HepG2 (cell line): Measurements from ENCODE around the gene SEL1L2. TPM values are rescaled to one million over a fixed set of nuclear protein-coding genes. Genes with fewer than 3 reads are reported as not detected.

Source experiments
- ATAC-seq: fragments of 200-7000 bp; cut with Tn5 transposase; 3 replicates; pipeline ENCODE4 v1.9.1; 2020; ENCODE audit warnings: mild to moderate bottlenecking, moderate library complexity
- BruUV-seq: library from RNA; stranded (reverse); fragments of 400-500 nt; replicated peaks from 2 replicates; lab custom pipeline; 2021; lab: Mats Ljungman, UMichigan
- CTCF ChIA-PET: fragments of 300-600 bp; formaldehyde crosslinking; extraction: SDS; loops from one replicate; lab custom pipeline; 2021; ENCODE audit warnings: low total read pairs, inconsistent platforms, low intra/inter-chr PET ratio; lab: Yijun Ruan, JAX
- POLR2A ChIA-PET: fragments of 350-600 bp; sonication (Branson Sonifier 250); formaldehyde crosslinking; loops from one replicate; lab custom pipeline; 2020; ENCODE audit warnings: antibody characterized with exemption, inconsistent platforms; lab: Yijun Ruan, JAX
- DNase-seq: peaks from one replicate; pipeline ENCODE4 v3.0.0-alpha.2; 2015; ENCODE audit warnings: low spot score
- FAIRE-seq: peaks from 3 replicates; lab custom pipeline; 2011; peaks lifted over from hg19 to GRCh38; lab: Jason Lieb, UNC
- H2AFZ ChIP-seq: one replicate; pipeline ENCODE4 v1.6.1; 2011; ENCODE audit warnings: low read length, inconsistent platforms
- H3K27ac ChIP-seq: fragments of 300-600 bp; 3 replicates; pipeline ENCODE4 v1.8.0; 2011; ENCODE audit warnings: mixed run types, mild to moderate bottlenecking, mixed read lengths, low read length, inconsistent platforms; ENCODE audit not compliant: insufficient read depth; ENCODE audit errors: extremely low read length
- H3K27me3 ChIP-seq, 2 experiments: fragments of 200-600 bp in 1 of 2; 2 replicates in 1 of 2; 3 replicates in 1 of 2; pipeline versions ENCODE4 v1.6.0 to v1.8.0; 2011; ENCODE audit warnings: low read length in 2 of 2, mild to moderate bottlenecking in 2 of 2, moderate library complexity in 2 of 2, inconsistent platforms in 1 of 2; ENCODE audit not compliant: insufficient read depth in 2 of 2, control insufficient read depth in 1 of 2
- H3K36me3 ChIP-seq, 2 experiments: fragments of 200-600 bp in 1 of 2; replicated peaks in 1 of 2; 2 replicates in 1 of 2; 3 replicates in 1 of 2; pipeline versions ENCODE4 v1.5.1 to v1.8.0; 2011; ENCODE audit warnings: low read length in 2 of 2, inconsistent platforms in 1 of 2; ENCODE audit not compliant: insufficient read depth in 2 of 2, control insufficient read depth in 1 of 2
- H3K4me1 ChIP-seq: 2 replicates; pipeline ENCODE4 v1.5.1; 2012; ENCODE audit warnings: low read length, inconsistent platforms; ENCODE audit not compliant: insufficient read depth
- H3K4me2 ChIP-seq: 2 replicates; pipeline ENCODE4 v1.6.0; 2011; ENCODE audit warnings: low read depth, low read length, inconsistent platforms
- H3K4me3 ChIP-seq, 3 experiments: fragments of 200-600 bp in 1 of 3; sonication (generic), shearing (Covaris generic) in 1 of 3; replicated peaks in 1 of 3; 2 replicates each; pipeline ENCODE4 v1.5.1; 2011 to 2016; ENCODE audit warnings: low read length in 3 of 3, inconsistent platforms in 2 of 3, low read depth in 2 of 3, mild to moderate bottlenecking in 2 of 3, control low read depth in 1 of 3, mixed read lengths in 1 of 3; ENCODE audit not compliant: insufficient read depth in 1 of 3
- H3K79me2 ChIP-seq: one replicate; pipeline ENCODE4 v1.6.1; 2011; ENCODE audit warnings: low read length, inconsistent platforms; ENCODE audit not compliant: insufficient read depth
- H3K9ac ChIP-seq: 2 replicates; pipeline ENCODE4 v1.6.0; 2011; ENCODE audit warnings: mild to moderate bottlenecking, low read depth, low read length, inconsistent platforms; ENCODE audit not compliant: insufficient read depth
- H3K9me3 ChIP-seq: 2 replicates; pipeline ENCODE4 v1.5.1; 2012; ENCODE audit warnings: mild to moderate bottlenecking, low read length
- H4K20me1 ChIP-seq: 2 replicates; pipeline ENCODE4 v1.6.0; 2011; ENCODE audit warnings: inconsistent platforms, mild to moderate bottlenecking, low read length, moderate library complexity; ENCODE audit not compliant: insufficient read depth
- CEBPB ChIP-seq: IDR thresholded peaks from 2 replicates; pipeline ENCODE4 v1.6.1; 2011; ENCODE audit warnings: low read depth, low read length, improper control_type of control experiment, borderline replicate concordance
- CENPT ChIP-seq: sonication (generic); formaldehyde crosslinking; IDR thresholded peaks from 2 replicates; pipeline ENCODE4 v1.8.0; 2022; ENCODE audit warnings: low read depth, mild to moderate bottlenecking, moderate library complexity, missing genetic modification reagents
- FOXC1 ChIP-seq: sonication (generic); formaldehyde crosslinking; IDR thresholded peaks from 2 replicates; pipeline ENCODE4 v1.8.0; 2022; ENCODE audit warnings: mild to moderate bottlenecking, missing genetic modification reagents, borderline replicate concordance
- FOXK2 ChIP-seq: fragments of 450-650 bp; IDR thresholded peaks from 2 replicates; pipeline ENCODE4 v1.6.1; 2016
- JARID2 ChIP-seq: sonication (generic); formaldehyde crosslinking; IDR thresholded peaks from 2 replicates; pipeline ENCODE4 v1.8.1; 2023; ENCODE audit warnings: missing genetic modification reagents, inconsistent platforms; ENCODE audit not compliant: insufficient replicate concordance
- NR1H2 ChIP-seq: sonication (generic); formaldehyde crosslinking; IDR thresholded peaks from 2 replicates; pipeline ENCODE4 v1.8.1; 2022; ENCODE audit warnings: low read depth, missing genetic modification reagents, borderline replicate concordance
- RAD51 ChIP-seq: fragments of 450-650 bp; IDR thresholded peaks from 2 replicates; pipeline ENCODE4 v1.6.1; 2016; ENCODE audit warnings: borderline replicate concordance
- REPIN1 ChIP-seq: sonication (generic); formaldehyde crosslinking; IDR thresholded peaks from 2 replicates; pipeline ENCODE4 v1.8.0; 2022; ENCODE audit warnings: missing genetic modification reagents, low read depth, mild to moderate bottlenecking, borderline replicate concordance
- YY1 ChIP-seq: IDR thresholded peaks from 2 replicates; pipeline ENCODE4 v1.6.1; 2011; ENCODE audit warnings: low read length, low read depth, moderate library complexity, mild to moderate bottlenecking; ENCODE audit not compliant: insufficient read depth, insufficient replicate concordance
- ZNF12 ChIP-seq: sonication (generic); formaldehyde crosslinking; IDR thresholded peaks from 2 replicates; pipeline ENCODE4 v1.5.0; 2020; ENCODE audit warnings: missing genetic modification reagents
- ZNF703 ChIP-seq: sonication (generic); formaldehyde crosslinking; IDR thresholded peaks from 2 replicates; pipeline ENCODE4 v1.5.1; 2020; ENCODE audit warnings: missing genetic modification reagents, mild to moderate bottlenecking, moderate library complexity, borderline replicate concordance
- WGBS: methylation state at CpG from one replicate; pipeline ENCODE4 v1.1.6; 2017; ENCODE audit warnings: low lambda C conversion rate; 5-methylcytosine and 5-hydroxymethylcytosine counted together
- in situ Hi-C: cut with HindIII; loops from 2 replicates; pipeline ENCODE4 v1.10.0; 2017; ENCODE audit warnings: low pct_unique_long_range_greater_than_20kb; ENCODE audit not compliant: extremely low pct_ligation_motif_present
- intact Hi-C: fragments of 100-400 bp; cut with micrococcal nuclease; formaldehyde crosslinking; loops from one replicate; pipeline ENCODE4 v1.10.0; 2022; ENCODE audit not compliant: unreplicated experiment
- polyA plus RNA-seq, 8 experiments: library from polyadenylated mRNA; depleted of rRNA in 3 of 8; stranded (reverse) in 7 of 8; unstranded in 1 of 8; fragments of >200 nt; fragmentation: Illumina TruSeq in 4 of 8; extraction: Trizol in 4 of 8; gene quantifications; 2 replicates each; pipeline versions ENCODE4 v1.2.1 to v1.2.3, GENCODE V29; 2011 to 2016; ENCODE audit warnings: low read depth in 4 of 8, missing spikeins in 1 of 8, mixed read lengths in 1 of 8; ENCODE audit not compliant: insufficient read depth in 1 of 8
- total RNA-seq, 5 experiments: library from RNA; depleted of rRNA; stranded (reverse); fragments of >200 nt; fragmentation: Illumina TruSeq; extraction: Trizol; gene quantifications; 2 replicates each; pipeline ENCODE4 v1.2.3, GENCODE V29; 2016; ENCODE audit warnings: low read depth in 1 of 5
- TF ChIP-seq, protein P1 (sequence below): sonication (generic); formaldehyde crosslinking; IDR thresholded peaks from 2 replicates; pipeline ENCODE4 v1.5.1; 2020; ENCODE audit warnings: mild to moderate bottlenecking, moderate library complexity, missing genetic modification reagents
- TF ChIP-seq, protein P2 (sequence below): sonication (generic); formaldehyde crosslinking; IDR thresholded peaks from 2 replicates; pipeline ENCODE4 v1.8.1; 2023; ENCODE audit warnings: mild to moderate bottlenecking, missing genetic modification reagents, borderline replicate concordance
- TF ChIP-seq, protein P3 (sequence below): sonication (generic); formaldehyde crosslinking; IDR thresholded peaks from 2 replicates; pipeline ENCODE4 v1.4.0; 2020; ENCODE audit warnings: mild to moderate bottlenecking, missing genetic modification reagents, borderline replicate concordance

Gene SEL1L2
- total and polyA plus RNA-seq, 2 of the 13 experiments (the other 11 are each of a cell fraction or from before 2014, with no cell fraction given): not detected

DNA sequence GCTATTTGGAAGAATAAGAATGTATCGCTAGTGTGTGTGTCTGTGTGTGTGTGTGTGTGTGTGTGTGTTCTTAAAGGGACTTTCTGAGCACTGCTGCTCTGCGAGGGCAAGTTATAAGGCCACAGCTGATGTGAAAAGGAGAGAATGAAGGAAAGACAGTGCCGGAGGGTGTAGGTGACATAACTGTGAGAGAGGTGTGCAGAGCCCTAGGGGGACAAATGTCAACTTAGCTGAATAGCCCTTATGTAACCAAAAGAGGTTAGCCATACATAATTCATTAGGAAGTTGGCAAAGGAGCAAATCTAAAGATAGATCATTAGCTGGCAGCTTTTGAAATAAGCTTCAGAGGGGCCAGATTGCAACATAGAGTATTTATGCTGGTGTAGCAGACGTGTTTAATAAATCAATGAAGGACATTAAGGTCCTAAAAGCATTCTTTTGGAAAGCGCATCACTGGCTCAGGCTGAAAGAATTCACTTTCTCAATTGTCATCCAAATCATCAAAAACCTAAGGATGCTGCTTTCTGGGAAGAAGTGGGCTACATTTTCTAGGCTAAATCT lies 124.5 kb downstream of the SEL1L2 start:
- no peaks in the 10 kb centered on the region for H4K20me1 ChIP-seq
- intact Hi-C loops: no loop called here
- no peaks in the 10 kb centered on the region for H3K79me2 ChIP-seq
- CTCF ChIA-PET: no interaction called here
- H3K36me3 ChIP-seq: no peaks in the 10 kb centered on the region
- H2AFZ ChIP-seq: no peak overlapping the region
- no peaks in the 10 kb centered on the region for H3K4me1 ChIP-seq
- no peak for FAIRE-seq
- POLR2A ChIA-PET: no interaction called here
- DNase-seq: no peak
- no peak overlapping the region for H3K4me3 ChIP-seq
- no TSS peak for BruUV-seq
- WGBS: 13% methylated on average over 5 of the region's 5 CpGs
- no peak for ATAC-seq
- peaks cover 0 to 7% of the 10 kb centered on the region in 2 experiments; a peak in 1 of 5 replicates for H3K27me3 ChIP-seq
- in situ Hi-C loops: no loop called here
- H3K9ac ChIP-seq: no peak overlapping the region
- TF ChIP-seq JARID2 (no peak), CEBPB (0 out of 2 replicates have a peak, but pooled peaks have one; percentile 20), RAD51 (no peak)
- TF ChIP-seq, protein P1, sequence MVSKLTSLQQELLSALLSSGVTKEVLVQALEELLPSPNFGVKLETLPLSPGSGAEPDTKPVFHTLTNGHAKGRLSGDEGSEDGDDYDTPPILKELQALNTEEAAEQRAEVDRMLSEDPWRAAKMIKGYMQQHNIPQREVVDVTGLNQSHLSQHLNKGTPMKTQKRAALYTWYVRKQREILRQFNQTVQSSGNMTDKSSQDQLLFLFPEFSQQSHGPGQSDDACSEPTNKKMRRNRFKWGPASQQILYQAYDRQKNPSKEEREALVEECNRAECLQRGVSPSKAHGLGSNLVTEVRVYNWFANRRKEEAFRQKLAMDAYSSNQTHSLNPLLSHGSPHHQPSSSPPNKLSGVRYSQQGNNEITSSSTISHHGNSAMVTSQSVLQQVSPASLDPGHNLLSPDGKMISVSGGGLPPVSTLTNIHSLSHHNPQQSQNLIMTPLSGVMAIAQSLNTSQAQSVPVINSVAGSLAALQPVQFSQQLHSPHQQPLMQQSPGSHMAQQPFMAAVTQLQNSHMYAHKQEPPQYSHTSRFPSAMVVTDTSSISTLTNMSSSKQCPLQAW (CRISPR knock-in tag): no peak
- TF ChIP-seq, all 625 proteins: peak for 1
- H3K4me2 ChIP-seq: no peak overlapping the region
- H3K27ac ChIP-seq: no peak overlapping the region
- H3K9me3 ChIP-seq: no peaks in the 10 kb centered on the region

DNA sequence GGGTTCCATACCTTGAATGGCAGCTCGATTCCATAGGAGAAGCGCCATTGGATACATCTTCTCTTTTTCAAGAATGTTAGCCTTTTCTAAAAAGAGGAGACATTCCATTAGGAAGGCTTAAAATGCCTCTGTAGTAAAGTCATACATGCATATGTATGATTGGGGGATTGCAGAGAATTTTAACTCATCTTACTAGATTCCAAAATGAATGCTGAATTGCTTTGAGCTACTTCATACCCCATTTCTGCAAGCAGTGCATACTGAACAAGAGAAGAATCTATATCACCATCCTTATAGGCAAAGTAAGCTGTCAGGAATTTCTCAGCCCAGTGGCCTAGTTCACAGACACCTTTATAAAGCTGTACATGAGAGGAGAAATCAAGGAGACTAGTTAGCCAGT lies 125.3 kb downstream of the SEL1L2 start:
- H3K36me3 ChIP-seq: no peaks in the 10 kb centered on the region
- TF ChIP-seq, protein P2, sequence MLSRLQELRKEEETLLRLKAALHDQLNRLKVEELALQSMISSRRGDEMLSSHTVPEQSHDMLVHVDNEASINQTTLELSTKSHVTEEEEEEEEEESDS (CRISPR knock-in tag): no peak
- TF ChIP-seq, protein P3, sequence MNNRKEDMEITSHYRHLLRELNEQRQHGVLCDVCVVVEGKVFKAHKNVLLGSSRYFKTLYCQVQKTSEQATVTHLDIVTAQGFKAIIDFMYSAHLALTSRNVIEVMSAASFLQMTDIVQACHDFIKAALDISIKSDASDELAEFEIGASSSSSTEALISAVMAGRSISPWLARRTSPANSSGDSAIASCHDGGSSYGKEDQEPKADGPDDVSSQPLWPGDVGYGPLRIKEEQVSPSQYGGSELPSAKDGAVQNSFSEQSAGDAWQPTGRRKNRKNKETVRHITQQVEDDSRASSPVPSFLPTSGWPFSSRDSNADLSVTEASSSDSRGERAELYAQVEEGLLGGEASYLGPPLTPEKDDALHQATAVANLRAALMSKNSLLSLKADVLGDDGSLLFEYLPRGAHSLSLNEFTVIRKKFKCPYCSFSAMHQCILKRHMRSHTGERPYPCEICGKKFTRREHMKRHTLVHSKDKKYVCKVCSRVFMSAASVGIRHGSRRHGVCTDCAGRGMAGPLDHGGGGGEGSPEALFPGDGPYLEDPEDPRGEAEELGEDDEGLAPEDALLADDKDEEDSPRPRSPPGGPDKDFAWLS (CRISPR knock-in tag): no peak
- TF ChIP-seq FOXK2 (no peak), NR1H2 (CRISPR knock-in tag) (no peak), YY1 (no peak), CENPT (CRISPR knock-in tag) (no peak), FOXC1 (CRISPR knock-in tag) (no peak), ZNF703 (CRISPR knock-in tag) (no peak), REPIN1 (CRISPR knock-in tag) (no peak), ZNF12 (no peak)

More for the DNA sequence above, 125.3 kb downstream of the SEL1L2 start:
- Histone ChIP-seq H4K20me1 (no peaks in the 10 kb centered on the region), H3K79me2 (no peaks in the 10 kb centered on the region), H3K27ac (no peak overlapping the region), H3K4me1 (no peaks in the 10 kb centered on the region), H3K4me3 (no peak overlapping the region), H3K9ac (no peak overlapping the region), H3K27me3 (peaks cover 0 to 11% of the 10 kb centered on the region in 2 experiments; a peak in 2 of 5 replicates), H3K9me3 (no peaks in the 10 kb centered on the region), H3K4me2 (no peak overlapping the region), H2AFZ (no peak overlapping the region)
- no peak for DNase-seq
- BruUV-seq: no TSS peak
- ATAC-seq: no peak
- ChIA-PET CTCF (no interaction called here), POLR2A (no interaction called here)
- no peak for FAIRE-seq
- 0% methylated on average over 2 of the region's 2 CpGs for WGBS
- intact Hi-C loops (no loop called here), in situ Hi-C loops (no loop called here)
